GM11168 (cell line): ENCODE results near the gene SEC16A.

Experiments
- in situ Hi-C: fragments of 300-500 bp; cut with MboI; formaldehyde crosslinking; loops from one replicate; pipeline ENCODE4 v1.12.0; 2022; ENCODE audit warnings: low sequenced_read_pairs; ENCODE audit not compliant: unreplicated experiment

SEC16A gene

DNA sequence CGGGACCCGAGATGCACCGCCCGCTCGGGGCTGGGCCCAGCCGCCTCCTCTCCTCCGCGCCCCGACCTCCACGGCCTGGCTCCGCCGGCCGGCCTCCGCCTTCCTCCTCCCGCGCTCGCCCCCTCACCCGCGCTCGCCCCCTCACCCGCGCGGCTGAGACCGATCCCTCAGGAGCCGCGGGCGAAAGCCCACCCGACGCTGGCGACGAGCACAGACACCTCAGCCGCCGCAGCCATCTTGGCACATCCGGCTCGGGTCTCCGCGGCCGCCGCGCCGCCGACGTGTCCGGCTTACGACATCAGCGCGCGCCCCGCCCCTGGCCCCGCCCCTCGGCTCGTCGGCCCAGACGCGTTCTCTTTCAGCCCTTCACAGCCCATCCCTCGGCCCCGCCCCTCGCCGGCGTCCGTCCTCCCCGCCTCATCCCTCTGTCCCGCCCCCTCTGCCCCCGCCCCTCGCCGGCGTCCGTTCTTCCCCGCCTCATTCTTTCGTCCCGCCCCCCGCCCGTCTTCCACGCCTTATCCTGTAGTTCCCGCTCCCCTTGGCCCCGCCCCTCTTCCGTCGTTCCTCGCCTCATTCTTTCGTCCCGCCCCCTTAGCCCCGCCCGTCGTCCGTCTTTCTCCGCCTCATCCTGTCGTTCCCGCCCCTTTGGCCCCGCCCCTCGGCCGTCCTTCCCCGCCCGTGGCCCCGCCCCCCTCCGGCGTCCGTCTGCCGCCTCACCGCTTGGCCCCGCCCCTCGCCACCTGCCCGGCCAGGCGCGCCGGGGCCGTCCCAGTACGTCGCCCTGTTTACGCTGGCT is at the start of gene SEC16A:
Gene SEC16A, minus strand, starts transcription at position 248 of the 796 bp plus-strand sequence. CDS start 5,425 bp downstream, outside the sequence.
- in situ Hi-C loops, result no loop called here

DNA sequence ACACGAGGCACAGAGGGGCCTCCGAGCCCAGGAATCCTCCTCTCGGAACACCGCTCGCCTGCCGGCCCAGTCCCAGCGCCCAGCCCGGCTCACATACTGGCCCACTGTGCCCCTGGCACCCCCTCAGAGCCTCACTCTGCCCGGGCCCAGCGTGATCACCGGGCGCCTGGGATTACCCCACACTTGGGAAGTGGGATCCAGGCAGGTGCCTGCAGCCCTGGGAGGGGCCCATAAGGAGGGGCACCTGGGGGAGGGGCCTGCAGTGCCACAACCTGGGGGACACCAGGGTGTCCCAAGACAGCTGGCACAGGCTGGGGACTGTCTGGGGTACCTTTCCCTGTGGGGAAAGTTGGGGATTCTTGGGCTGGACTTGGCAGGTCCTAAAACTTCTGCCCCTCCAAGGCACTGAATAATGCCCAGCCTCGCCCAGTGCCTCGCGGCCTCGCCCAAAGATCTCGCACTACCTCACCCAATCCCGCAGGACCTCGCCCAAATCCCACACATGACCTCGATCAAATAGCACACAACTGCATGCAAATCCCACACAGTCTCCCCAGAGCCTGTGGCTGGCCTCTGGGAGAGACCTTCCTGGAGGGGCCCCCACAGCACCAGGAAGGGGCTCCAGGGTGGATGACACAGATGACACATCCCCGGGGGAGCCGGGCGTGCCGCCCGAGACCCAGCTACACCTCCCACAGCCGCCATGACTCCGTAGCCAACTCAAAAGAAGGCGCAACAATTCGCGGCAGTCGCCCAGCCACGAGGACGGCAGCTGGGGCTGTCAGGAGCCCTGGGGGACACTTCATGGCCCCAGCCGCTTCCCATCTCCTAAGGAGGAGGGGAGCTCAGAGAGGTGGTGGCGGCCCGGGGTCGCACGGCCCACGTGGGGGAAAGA is 49.3 kb upstream of the SEC16A start:
- in situ Hi-C loops, result no loop called here

- in situ Hi-C loops, result no loop called here
Observed at GRCh38 chr9:136531186-136531903, 48.5 kb upstream of the SEC16A start.

- in situ Hi-C loops, result no loop called here
Observed at GRCh38 chr9:136530461-136531089, 47.7 kb upstream of the SEC16A start.

- in situ Hi-C loops, result no loop called here
Observed at GRCh38 chr9:136529516-136530460, 46.9 kb upstream of the SEC16A start.

DNA sequence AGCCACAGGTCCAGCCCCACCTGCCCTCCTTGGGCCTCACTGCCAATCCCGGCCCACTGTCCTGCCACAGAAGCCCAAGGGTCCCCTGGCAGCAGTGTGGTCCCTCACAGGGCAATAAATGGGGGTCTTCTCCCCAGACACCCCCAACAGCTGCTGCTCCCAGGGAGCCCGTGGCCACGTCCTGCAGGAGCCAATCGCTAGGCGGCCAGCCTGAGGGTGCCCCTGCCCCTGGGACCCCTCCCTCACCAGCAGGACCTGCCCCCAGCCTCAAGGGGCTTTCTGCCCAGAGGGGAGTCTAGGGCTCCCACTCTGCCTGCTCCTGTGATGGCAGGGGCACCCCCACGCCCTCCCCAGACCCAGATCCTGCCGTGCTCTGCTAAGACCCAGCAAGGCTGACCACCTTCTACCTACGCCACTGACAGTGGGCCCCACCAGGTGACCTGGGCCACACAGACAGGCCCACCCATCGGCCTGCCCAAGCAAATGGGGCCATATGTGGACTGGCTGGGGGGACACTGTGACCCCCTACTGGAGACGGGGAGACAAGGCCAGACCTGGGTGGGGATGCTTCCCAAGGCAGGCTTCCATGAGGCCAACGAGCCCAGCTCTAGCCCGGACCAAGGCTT is 46.0 kb upstream of the SEC16A start:
- in situ Hi-C loops, result no loop called here

DNA sequence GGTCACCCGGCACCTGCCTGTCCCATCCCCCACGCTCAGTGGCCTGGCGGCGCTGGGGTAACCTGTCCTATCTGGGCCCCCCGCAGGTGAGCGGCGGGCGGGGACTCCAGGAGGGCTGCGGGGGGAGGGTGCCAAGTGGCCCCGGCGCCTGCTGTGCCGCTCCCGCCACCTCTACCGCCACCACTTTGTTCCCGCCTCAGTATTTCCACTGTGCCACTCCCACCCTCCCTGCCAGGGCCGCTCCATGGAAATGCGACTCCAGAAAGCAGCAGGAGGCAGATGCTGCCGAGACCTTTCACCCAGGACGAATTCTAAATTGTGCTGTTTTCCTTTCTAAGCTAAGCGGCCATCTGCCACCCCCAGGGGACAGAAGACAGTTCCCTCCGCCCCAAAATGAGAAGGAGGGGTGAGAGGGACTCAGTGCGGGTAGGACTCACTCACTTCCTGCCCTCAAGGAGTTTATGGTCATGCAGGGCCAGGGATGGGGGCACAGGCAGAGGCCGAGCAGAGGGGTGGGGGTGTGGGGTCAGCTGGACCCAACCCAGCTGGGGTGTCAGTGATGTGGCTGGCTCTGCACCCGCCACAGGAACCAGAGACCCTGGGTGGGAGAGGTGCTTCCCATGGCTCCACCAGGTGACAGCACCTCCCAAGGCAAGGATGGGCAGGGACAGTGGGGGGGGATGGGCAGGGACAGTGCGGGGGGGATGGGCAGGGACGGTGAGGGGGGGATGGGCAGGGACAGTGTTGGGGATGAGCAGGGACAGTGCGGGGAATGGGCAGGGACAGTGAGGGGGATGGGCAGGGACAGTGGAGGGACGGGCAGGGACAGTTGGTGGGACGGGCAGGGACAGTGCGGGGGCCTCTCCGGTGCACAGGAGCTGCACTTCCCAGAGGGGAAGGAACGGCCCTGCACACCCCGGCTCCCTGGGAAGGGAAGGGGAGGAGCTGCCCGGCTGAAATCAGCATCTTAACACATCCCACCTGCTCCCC is 45.2 kb upstream of the SEC16A start:
- in situ Hi-C loops, result no loop called here

- in situ Hi-C loops, result no loop called here
Observed at GRCh38 chr9:136527131-136527530, 44.3 kb upstream of the SEC16A start.

DNA sequence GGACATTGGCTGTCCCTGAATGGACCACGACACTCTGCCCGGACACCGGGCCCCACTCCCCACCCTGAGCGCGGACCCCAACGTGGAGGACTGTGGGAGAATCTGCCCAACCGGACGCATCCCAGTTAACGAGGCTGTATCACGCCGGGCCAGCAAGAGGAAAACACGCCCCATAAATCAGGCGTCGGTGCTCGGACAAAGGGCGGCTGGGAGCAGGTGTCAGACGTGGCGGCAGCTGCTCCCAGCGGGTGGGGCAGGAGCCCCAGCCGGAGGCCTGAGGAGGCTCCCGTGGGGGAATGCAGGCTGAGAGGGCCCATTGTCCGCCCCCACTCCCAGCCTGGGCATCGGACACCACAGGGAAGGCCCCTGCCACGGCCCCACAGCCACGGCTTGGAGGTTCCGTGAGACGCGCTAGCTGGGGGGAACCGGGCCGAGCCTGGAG is 43.8 kb upstream of the SEC16A start:
- in situ Hi-C loops, result no loop called here

- in situ Hi-C loops, result no loop called here
Observed at GRCh38 chr9:136525841-136526499, 43.1 kb upstream of the SEC16A start.

DNA sequence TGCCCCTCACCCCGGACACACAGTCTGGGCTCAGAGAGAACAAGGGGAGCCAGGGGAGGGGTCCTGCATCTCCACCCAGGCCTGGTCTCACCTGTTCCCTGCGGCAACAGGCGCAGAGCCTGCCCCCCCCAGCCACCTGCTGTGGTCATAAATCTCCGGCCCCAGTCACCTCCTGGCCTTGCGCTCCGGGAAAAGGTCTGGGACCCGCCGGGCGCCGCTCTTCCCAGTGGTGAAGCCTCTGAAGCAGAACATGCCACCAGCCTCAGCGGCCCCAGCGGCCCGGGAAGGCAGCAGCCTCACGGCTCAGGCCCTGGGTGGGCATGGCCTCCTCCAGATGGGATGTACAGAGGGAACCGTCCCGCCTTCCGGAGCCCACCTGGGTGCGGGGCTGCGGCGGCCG is 42.4 kb upstream of the SEC16A start:
- in situ Hi-C loops, result no loop called here

GRCh38 chr9:136522314-136523237 is 39.7 kb upstream of the SEC16A start:
- in situ Hi-C loops, result no loop called here

GRCh38 chr9:136521537-136521936 is 38.7 kb upstream of the SEC16A start:
- in situ Hi-C loops, result no loop called here

DNA sequence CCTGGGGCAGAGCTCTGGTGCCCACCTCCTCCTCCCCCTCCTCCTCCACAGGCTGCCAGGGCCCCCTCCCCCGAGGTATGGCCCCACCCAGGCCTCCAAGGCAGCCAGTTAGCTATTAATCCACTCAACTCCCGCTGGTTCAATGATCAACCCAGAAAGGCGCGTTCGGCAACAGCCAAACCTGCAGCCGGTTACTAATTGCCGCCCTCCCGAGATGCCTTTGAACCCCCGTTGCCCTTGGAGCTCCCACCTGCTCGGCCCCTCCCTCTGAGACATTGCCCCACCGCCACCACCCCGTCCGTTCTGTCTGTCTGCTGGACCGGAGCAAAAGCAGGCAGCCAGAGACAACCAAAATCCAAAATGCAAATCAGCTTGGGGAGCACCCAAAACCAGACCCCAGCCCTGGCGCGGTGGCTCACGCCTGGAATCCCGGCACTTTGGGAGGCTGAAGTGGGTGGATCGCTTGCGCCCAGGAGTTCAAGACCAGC is 37.3 kb upstream of the SEC16A start:
- in situ Hi-C loops, result no loop called here

DNA sequence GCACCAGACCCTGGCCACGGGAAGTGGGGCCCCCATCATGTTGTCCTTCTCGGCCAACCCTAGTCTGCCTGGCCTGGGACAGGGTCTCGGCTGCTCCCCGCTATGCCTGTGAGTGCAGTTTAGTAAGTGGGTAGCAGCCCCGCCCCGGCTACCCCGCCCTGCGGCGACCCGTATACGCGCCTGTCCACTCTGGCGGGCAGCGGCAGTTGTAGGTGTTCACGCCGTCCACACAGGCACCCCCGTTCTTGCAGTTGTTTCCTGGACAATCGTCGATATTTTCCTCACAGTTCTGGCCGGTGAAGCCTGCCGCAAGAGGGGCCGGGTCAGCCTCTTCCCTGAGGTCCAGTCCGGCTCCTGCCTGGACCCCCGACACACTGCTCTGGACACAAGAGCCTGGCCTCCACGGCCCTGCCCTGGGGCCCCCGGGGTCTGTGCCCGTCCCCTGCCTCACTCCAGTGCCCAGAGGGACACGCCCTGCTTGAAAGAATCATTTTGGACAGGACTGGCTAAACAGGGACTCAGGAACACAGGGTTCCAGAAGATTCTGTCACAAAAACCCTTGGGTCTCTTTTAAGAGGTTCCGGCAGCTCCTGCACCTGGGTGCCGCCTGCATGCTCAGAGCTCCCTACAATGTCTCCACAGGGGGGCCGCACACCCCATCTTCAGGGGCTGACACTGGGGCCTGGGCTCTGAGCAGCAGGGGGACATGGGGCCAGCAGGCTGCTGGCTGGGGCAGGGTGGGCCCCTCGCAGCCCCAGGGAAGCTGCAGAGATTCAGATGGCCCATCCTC is 36.6 kb upstream of the SEC16A start:
- in situ Hi-C loops, result no loop called here
